ES-I3 (cell line): ENCODE results near the gene COPG2.
"Not testable (repeated sequence)": the region's sequence is repeated elsewhere in the genome, so short reads cannot be mapped to it uniquely, and the experiment has no call there.

Source experiments
- H3K36me3 ChIP-seq: 2 replicates; pipeline ENCODE4 v1.6.1; 2013; ENCODE audit warnings: mild to moderate bottlenecking, low read length, control low read depth, moderate library complexity; ENCODE audit not compliant: insufficient read depth
- H3K4me1 ChIP-seq: 2 replicates; pipeline ENCODE4 v1.6.1; 2013; ENCODE audit warnings: mild to moderate bottlenecking, control low read depth, low read length; ENCODE audit not compliant: insufficient read depth
- H3K9ac ChIP-seq: 2 replicates; pipeline ENCODE4 v1.6.1; 2013; ENCODE audit warnings: low read depth, mild to moderate bottlenecking, low read length, moderate library complexity
- H3K9me3 ChIP-seq: 2 replicates; pipeline ENCODE4 v1.6.1; 2013; ENCODE audit warnings: mild to moderate bottlenecking, low read length, moderate library complexity; ENCODE audit not compliant: control insufficient read depth, insufficient read depth

Gene COPG2

GRCh38 chr7:130521258-130521951, 147.1 kb downstream of the COPG2 start:
- no peak overlapping the region for H3K9ac ChIP-seq
- no peaks in the 10 kb centered on the region for H3K36me3 ChIP-seq
- no peaks in the 10 kb centered on the region for H3K9me3 ChIP-seq
- H3K4me1 ChIP-seq, result no peaks in the 10 kb centered on the region

- no peaks in the 10 kb centered on the region; the same call in 1 of the 2 replicates for H3K36me3 ChIP-seq
- H3K9me3 ChIP-seq, result no peaks in the 10 kb centered on the region
- no peaks in the 10 kb centered on the region for H3K4me1 ChIP-seq
- H3K9ac ChIP-seq, result no peak overlapping the region
These were observed 153.1 kb downstream of the COPG2 start for GRCh38 chr7:130515315-130516040.

GRCh38 chr7:130513447-130513846, 155.1 kb downstream of the COPG2 start:
- Histone ChIP-seq H3K9me3 (no peaks in the 10 kb centered on the region), H3K4me1 (no peaks in the 10 kb centered on the region), H3K9ac (no peak overlapping the region), H3K36me3 (no peaks in the 10 kb centered on the region; the same call in 1 of the 2 replicates)

GRCh38 chr7:130512038-130512437, 156.5 kb downstream of the COPG2 start:
- H3K4me1 ChIP-seq, H3K9me3 ChIP-seq, H3K9ac ChIP-seq, H3K36me3 ChIP-seq: not testable (repeated sequence)

- peaks cover 10% of the 10 kb centered on the region for H3K36me3 ChIP-seq
- no peaks in the 10 kb centered on the region for H3K9me3 ChIP-seq
- H3K4me1 ChIP-seq, result no peaks in the 10 kb centered on the region
- no peak overlapping the region for H3K9ac ChIP-seq
These were observed 162.2 kb downstream of the COPG2 start for GRCh38 chr7:130506358-130506757.

- no peak overlapping the region for H3K9ac ChIP-seq
- no peaks in the 10 kb centered on the region for H3K9me3 ChIP-seq
- H3K4me1 ChIP-seq, result no peaks in the 10 kb centered on the region
- H3K36me3 ChIP-seq, result peaks cover 10% of the 10 kb centered on the region
These were observed 162.8 kb downstream of the COPG2 start for GRCh38 chr7:130505753-130506152.

- no peaks in the 10 kb centered on the region for H3K9me3 ChIP-seq
- no peaks in the 10 kb centered on the region for H3K4me1 ChIP-seq
- H3K36me3 ChIP-seq, result no peaks in the 10 kb centered on the region; the same call in 1 of the 2 replicates
- no peak overlapping the region for H3K9ac ChIP-seq
These were observed 167.6 kb downstream of the COPG2 start for GRCh38 chr7:130500910-130501309.

GRCh38 chr7:130500463-130500862, 168.1 kb downstream of the COPG2 start:
- Histone ChIP-seq H3K36me3 (no peaks in the 10 kb centered on the region; the same call in 1 of the 2 replicates), H3K9ac (no peak overlapping the region), H3K4me1 (no peaks in the 10 kb centered on the region), H3K9me3 (no peaks in the 10 kb centered on the region)

- Histone ChIP-seq H3K9me3 (peaks cover 7% of the 10 kb centered on the region; the same call in 1 of the 2 replicates), H3K9ac (no peak overlapping the region), H3K4me1 (no peaks in the 10 kb centered on the region), H3K36me3 (no peaks in the 10 kb centered on the region; the same call in 1 of the 2 replicates)
These were observed 174.1 kb downstream of the COPG2 start for GRCh38 chr7:130494431-130494858.

- Histone ChIP-seq H3K9ac (no peak overlapping the region), H3K36me3 (no peaks in the 10 kb centered on the region; the same call in 1 of the 2 replicates), H3K4me1 (no peaks in the 10 kb centered on the region), H3K9me3 (peaks cover 7% of the 10 kb centered on the region; the same call in 1 of the 2 replicates)
These were observed 175.2 kb downstream of the COPG2 start for GRCh38 chr7:130493275-130493873.

- H3K9me3 ChIP-seq, result peaks cover 7% of the 10 kb centered on the region; the same call in 1 of the 2 replicates
- peak overlapping the region; percentile 49; the same call in 1 of the 2 replicates for H3K9ac ChIP-seq
- no peaks in the 10 kb centered on the region; the same call in 1 of the 2 replicates for H3K36me3 ChIP-seq
- H3K4me1 ChIP-seq, result no peaks in the 10 kb centered on the region
These were observed 175.8 kb downstream of the COPG2 start for GRCh38 chr7:130492523-130493274.

- Histone ChIP-seq H3K4me1 (no peaks in the 10 kb centered on the region), H3K9ac (peak within 1 kb of the TSS; percentile 49)
These were observed 176.6 kb downstream of the COPG2 start, which contains the start of gene MEST for GRCh38 chr7:130491841-130492522. Gene MEST (plus strand): TSS chr7:130492085. CDS start chr7:130492314, 229 bp downstream.

More at GRCh38 chr7:130491841-130492522, 176.6 kb downstream of the COPG2 start, which contains the start of gene MEST:
- peaks cover 7% of the 10 kb centered on the region; the same call in 1 of the 2 replicates for H3K9me3 ChIP-seq
- no peaks in the 10 kb centered on the region; the same call in 1 of the 2 replicates for H3K36me3 ChIP-seq
